NOMO-1 treated with DMSO at 0.1 percent for 48 hours (cell line): ENCODE results near the gene CDK11B.

ENCODE experiments used
- DNase-seq: peaks from one replicate; lab custom pipeline; 2025; ENCODE audit not compliant: unreplicated experiment; lab: John Stamatoyannopoulos, UW

CDK11B gene

GRCh38 chr1:1628754-1629429 is 29.9 kb downstream of the CDK11B start:
- DNase-seq: no peak

- no peak for DNase-seq
Measured at GRCh38 chr1:1627829-1628753, 30.7 kb downstream of the CDK11B start.

GRCh38 chr1:1627261-1627828 is 31.5 kb downstream of the CDK11B start:
- no peak for DNase-seq

GRCh38 chr1:1626207-1627141 is 32.3 kb downstream of the CDK11B start:
- no peak for DNase-seq

- no peak for DNase-seq
Measured at GRCh38 chr1:1625824-1626206, 33.0 kb downstream of the CDK11B start.

GRCh38 chr1:1625404-1625775 is 33.4 kb downstream of the CDK11B start:
- DNase-seq: no peak

- no peak for DNase-seq
Measured at GRCh38 chr1:1624443-1625403, 34.1 kb downstream of the CDK11B start.

- no peak for DNase-seq
Measured at GRCh38 chr1:1623631-1624442, 35.0 kb downstream of the CDK11B start.

GRCh38 chr1:1623181-1623630 is 35.6 kb downstream of the CDK11B start:
- DNase-seq: no peak

GRCh38 chr1:1622788-1623094 is 36.1 kb downstream of the CDK11B start:
- DNase-seq: no peak

GRCh38 chr1:1622010-1622787 is 36.6 kb downstream of the CDK11B start:
- DNase-seq: no peak

- no peak for DNase-seq
Measured at GRCh38 chr1:1621173-1622009, 37.4 kb downstream of the CDK11B start.

- DNase-seq: no peak
Measured at GRCh38 chr1:1620433-1621139, 38.2 kb downstream of the CDK11B start.

- DNase-seq: no peak
Measured at GRCh38 chr1:1619917-1620361, 38.9 kb downstream of the CDK11B start.

GRCh38 chr1:1618396-1619068 is 40.3 kb downstream of the CDK11B start:
- no peak for DNase-seq

GRCh38 chr1:1617925-1618324 is 40.9 kb downstream of the CDK11B start:
- no peak for DNase-seq
